A673 (cell line): Measurements from ENCODE around the gene MAST3. TPM values are rescaled to one million over a fixed set of nuclear protein-coding genes. Genes with fewer than 3 reads are reported as not detected.

Source experiments
- BruUV-seq: library from RNA; stranded (reverse); fragments of 400-500 nt; replicated peaks from 2 replicates; lab custom pipeline; 2021; lab: Mats Ljungman, UMichigan
- CTCF ChIA-PET: fragments of 300-600 bp; sonication (Branson Sonifier 250); formaldehyde crosslinking; loops from one replicate; lab custom pipeline; 2022; ENCODE audit warnings: antibody characterized with exemption; lab: Charles Lee
- POLR2A ChIA-PET: fragments of 300-600 bp; sonication (Branson Sonifier 250); formaldehyde crosslinking; loops from one replicate; lab custom pipeline; 2022; ENCODE audit warnings: antibody characterized with exemption; ENCODE audit not compliant: low non-redundant PET; lab: Charles Lee
- DNase-seq: peaks from one replicate; pipeline ENCODE4 v3.0.0-alpha.2; 2015; ENCODE audit warnings: low spot score
- H3K27ac ChIP-seq: fragments of 200-600 bp; sonication (generic); 2 replicates; pipeline ENCODE4 v1.5.1; 2016; ENCODE audit warnings: mixed run types, low read depth, mild to moderate bottlenecking, mixed read lengths, antibody characterized with exemption, low read length; ENCODE audit not compliant: poor library complexity, severe bottlenecking
- H3K27me3 ChIP-seq: fragments of 200-600 bp; sonication (generic); replicated peaks from 2 replicates; pipeline ENCODE4 v1.6.1; 2017; ENCODE audit warnings: mixed run types, low read depth, mild to moderate bottlenecking, mixed read lengths, antibody characterized with exemption, low read length; ENCODE audit not compliant: insufficient read depth, poor library complexity
- H3K36me3 ChIP-seq: fragments of 200-600 bp; sonication (generic); 2 replicates; pipeline ENCODE4 v1.6.1; 2016; ENCODE audit warnings: mixed run types, mild to moderate bottlenecking, mixed read lengths, antibody characterized with exemption, low read length; ENCODE audit not compliant: insufficient read depth, poor library complexity, severe bottlenecking
- H3K4me1 ChIP-seq: fragments of 200-600 bp; sonication (generic); 2 replicates; pipeline ENCODE4 v1.6.1; 2017; ENCODE audit warnings: mixed run types, mild to moderate bottlenecking, mixed read lengths, antibody characterized with exemption, low read length; ENCODE audit not compliant: insufficient read depth, poor library complexity, severe bottlenecking
- H3K4me3 ChIP-seq: fragments of 200-600 bp; sonication (generic); 2 replicates; pipeline ENCODE4 v1.5.1; 2016; ENCODE audit warnings: low read depth, mixed run types, mild to moderate bottlenecking, mixed read lengths, low read length; ENCODE audit not compliant: poor library complexity, severe bottlenecking
- H3K9me3 ChIP-seq: fragments of 200-600 bp; sonication (generic); 2 replicates; pipeline ENCODE4 v1.6.1; 2016; ENCODE audit warnings: mixed run types, low read depth, mild to moderate bottlenecking, mixed read lengths, antibody characterized with exemption, low read length; ENCODE audit not compliant: poor library complexity, severe bottlenecking
- EZH2 ChIP-seq: fragments of 200-600 bp; sonication (generic); IDR thresholded peaks from 2 replicates; pipeline ENCODE4 v1.6.1; 2017; ENCODE audit warnings: borderline replicate concordance, low read depth, mild to moderate bottlenecking, mixed read lengths, antibody characterized with exemption, low read length; ENCODE audit not compliant: poor library complexity, severe bottlenecking
- intact Hi-C: fragments of 100-400 bp; cut with micrococcal nuclease; formaldehyde crosslinking; loops from one replicate; pipeline ENCODE4 v1.10.0; 2022; ENCODE audit not compliant: unreplicated experiment
- total RNA-seq: library from RNA; stranded (reverse); gene quantifications from 2 replicates; pipeline ENCODE4 v1.2.3, GENCODE V29; 2021
- TF ChIP-seq, protein P1 (sequence below): fragments of 300-800, 200-600 bp; sonication (generic); conservative IDR thresholded peaks from 2 replicates; pipeline ENCODE4 v1.5.1; 2017; ENCODE audit warnings: low read depth, mild to moderate bottlenecking, antibody characterized with exemption, low read length, moderate library complexity, mixed read lengths

MAST3 gene
- total RNA-seq, 1 experiment from 2014 or later, result 5.1 TPM

DNA sequence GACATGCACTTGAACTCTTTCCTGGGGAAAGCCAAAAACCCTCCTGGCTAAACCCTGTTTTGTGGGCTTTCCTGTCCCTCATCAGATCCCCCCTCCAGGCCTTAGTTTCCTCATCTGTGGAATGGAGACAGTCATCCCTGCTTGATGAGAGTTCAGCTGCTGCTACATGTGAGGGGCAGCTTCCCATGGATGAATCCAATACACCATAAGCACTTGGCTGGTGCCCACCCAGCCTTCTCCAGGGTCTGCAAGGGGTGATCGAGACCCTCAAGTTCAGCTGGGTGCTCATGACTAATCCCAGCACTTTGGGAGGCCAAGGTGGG, 32.4 kb upstream of the MAST3 start:
- Histone ChIP-seq H3K27me3 (no peaks in the 10 kb centered on the region), H3K4me1 (no peaks in the 10 kb centered on the region), H3K27ac (no peak overlapping the region), H3K4me3 (no peak overlapping the region), H3K36me3 (no peaks in the 10 kb centered on the region), H3K9me3 (no peaks in the 10 kb centered on the region)
- BruUV-seq, result no TSS peak
- ChIA-PET POLR2A (no interaction called here), CTCF (no interaction called here)
- intact Hi-C loops, result no loop called here
- DNase-seq, result no peak
- TF ChIP-seq, protein P1, sequence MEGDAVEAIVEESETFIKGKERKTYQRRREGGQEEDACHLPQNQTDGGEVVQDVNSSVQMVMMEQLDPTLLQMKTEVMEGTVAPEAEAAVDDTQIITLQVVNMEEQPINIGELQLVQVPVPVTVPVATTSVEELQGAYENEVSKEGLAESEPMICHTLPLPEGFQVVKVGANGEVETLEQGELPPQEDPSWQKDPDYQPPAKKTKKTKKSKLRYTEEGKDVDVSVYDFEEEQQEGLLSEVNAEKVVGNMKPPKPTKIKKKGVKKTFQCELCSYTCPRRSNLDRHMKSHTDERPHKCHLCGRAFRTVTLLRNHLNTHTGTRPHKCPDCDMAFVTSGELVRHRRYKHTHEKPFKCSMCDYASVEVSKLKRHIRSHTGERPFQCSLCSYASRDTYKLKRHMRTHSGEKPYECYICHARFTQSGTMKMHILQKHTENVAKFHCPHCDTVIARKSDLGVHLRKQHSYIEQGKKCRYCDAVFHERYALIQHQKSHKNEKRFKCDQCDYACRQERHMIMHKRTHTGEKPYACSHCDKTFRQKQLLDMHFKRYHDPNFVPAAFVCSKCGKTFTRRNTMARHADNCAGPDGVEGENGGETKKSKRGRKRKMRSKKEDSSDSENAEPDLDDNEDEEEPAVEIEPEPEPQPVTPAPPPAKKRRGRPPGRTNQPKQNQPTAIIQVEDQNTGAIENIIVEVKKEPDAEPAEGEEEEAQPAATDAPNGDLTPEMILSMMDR, result no peak
- TF ChIP-seq EZH2, result no peak

DNA sequence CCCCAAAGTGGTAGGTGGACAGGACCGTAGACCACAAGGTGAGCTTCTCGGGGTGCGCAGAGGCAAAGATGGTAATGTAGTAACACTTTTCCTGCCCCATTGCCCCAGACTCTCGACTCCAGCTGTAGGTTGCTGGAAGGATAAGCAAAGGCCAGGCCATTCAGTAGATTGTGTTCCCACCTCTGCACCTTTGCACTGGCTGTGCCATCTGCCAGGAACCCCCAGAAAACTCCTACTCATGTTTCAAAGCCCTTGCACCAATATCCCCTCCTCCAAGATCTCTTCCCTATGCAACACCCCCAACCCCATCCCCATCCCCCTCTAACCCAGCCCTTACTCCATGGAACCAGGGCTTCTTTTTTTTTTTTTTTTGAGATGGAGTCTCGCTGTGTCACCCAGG, 29.2 kb upstream of the MAST3 start:
- Histone ChIP-seq H3K27me3 (no peaks in the 10 kb centered on the region), H3K27ac (no peak overlapping the region), H3K4me1 (no peaks in the 10 kb centered on the region), H3K36me3 (no peaks in the 10 kb centered on the region), H3K4me3 (no peak overlapping the region), H3K9me3 (no peaks in the 10 kb centered on the region)
- POLR2A ChIA-PET, result no interaction called here
- no TSS peak for BruUV-seq
- TF ChIP-seq, protein P1, result no peak
- no peak for TF ChIP-seq EZH2
- intact Hi-C loops, result no loop called here
- CTCF ChIA-PET, result no interaction called here
- DNase-seq, result no peak

DNA sequence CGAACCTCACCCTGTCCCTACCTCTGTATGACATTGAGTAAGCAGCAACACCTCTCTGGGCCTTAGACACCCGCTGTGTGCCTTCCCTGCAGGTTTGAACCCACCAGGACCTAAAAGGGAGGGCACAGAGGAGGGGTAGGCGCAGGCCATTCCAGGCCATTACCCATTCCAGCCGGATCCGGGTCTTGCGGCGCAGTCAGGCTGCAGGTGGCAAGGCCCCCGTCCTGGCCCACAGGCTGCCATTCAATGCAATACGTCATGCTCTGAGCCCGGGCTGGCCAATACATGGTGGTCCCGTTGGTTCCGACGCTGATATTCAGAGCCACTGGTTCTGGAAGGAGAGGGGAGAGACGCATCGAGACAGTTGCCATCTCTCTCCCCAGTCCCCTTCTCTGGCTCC, 28.2 kb upstream of the MAST3 start:
- intact Hi-C loops, result no loop called here
- no peaks in the 10 kb centered on the region for H3K27me3 ChIP-seq
- CTCF ChIA-PET, result no interaction called here
- H3K4me3 ChIP-seq, result no peak overlapping the region
- H3K27ac ChIP-seq, result no peak overlapping the region
- no peak for TF ChIP-seq EZH2
- BruUV-seq, result no TSS peak
- no peaks in the 10 kb centered on the region for H3K36me3 ChIP-seq
- no peaks in the 10 kb centered on the region for H3K4me1 ChIP-seq
- no peaks in the 10 kb centered on the region for H3K9me3 ChIP-seq
- DNase-seq, result no peak
- POLR2A ChIA-PET, result no interaction called here

DNA sequence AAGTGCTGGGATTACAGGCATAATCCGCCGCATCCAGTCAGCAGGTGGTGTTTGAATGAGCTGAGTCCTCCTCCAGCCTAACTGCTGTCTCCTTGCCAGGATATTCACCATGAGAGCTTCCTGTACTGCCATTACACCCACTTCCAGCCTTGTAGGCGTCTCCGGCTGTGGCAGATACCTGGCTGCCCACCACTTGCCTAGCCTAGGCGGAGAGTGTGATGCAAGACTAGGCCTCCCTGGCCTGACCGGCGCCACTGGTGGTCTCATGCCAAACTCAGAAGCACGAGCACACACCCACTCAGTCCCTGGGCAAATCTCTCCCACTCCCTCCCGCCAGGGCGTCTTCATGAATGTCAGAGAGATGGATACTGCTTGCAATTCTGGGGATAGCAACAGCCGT, 27.4 kb upstream of the MAST3 start:
- no TSS peak for BruUV-seq

More for the DNA sequence above, 27.4 kb upstream of the MAST3 start:
- H3K9me3 ChIP-seq, result no peaks in the 10 kb centered on the region
- H3K27ac ChIP-seq, result no peak overlapping the region
- intact Hi-C loops, result no loop called here
- DNase-seq, result no peak
- no peaks in the 10 kb centered on the region for H3K4me1 ChIP-seq
- no peak for TF ChIP-seq EZH2
- TF ChIP-seq, protein P1, result no peak
- no peaks in the 10 kb centered on the region for H3K27me3 ChIP-seq
- no peaks in the 10 kb centered on the region for H3K36me3 ChIP-seq
- ChIA-PET POLR2A (no interaction called here), CTCF (no interaction called here)
- H3K4me3 ChIP-seq, result no peak overlapping the region
